Endothelial cell of umbilical vein (primary cell): ENCODE results near the gene ACP1. TPM values are rescaled to one million over a fixed set of nuclear protein-coding genes. Genes with fewer than 3 reads are reported as not detected.

Experiments
- BruUV-seq: library from RNA; stranded (reverse); fragments of 400-500 nt; replicated peaks from 2 replicates; lab custom pipeline; 2021; lab: Mats Ljungman, UMichigan
- CTCF ChIA-PET: fragments of 300-600, 350-600 bp; sonication (Branson Sonifier 250); formaldehyde crosslinking; loops from one replicate; lab custom pipeline; 2021; ENCODE audit warnings: antibody characterized with exemption, inconsistent platforms; lab: Charles Lee
- POLR2A ChIA-PET: fragments of 300-600, 350-600 bp; sonication (Branson Sonifier 250); formaldehyde crosslinking; loops from one replicate; lab custom pipeline; 2021; ENCODE audit warnings: antibody characterized with exemption, inconsistent platforms; lab: Charles Lee
- DNase-seq: peaks from one replicate; pipeline ENCODE4 v3.0.0-alpha.2; 2011; ENCODE audit warnings: low read depth, low spot score
- FAIRE-seq: peaks from 2 replicates; lab custom pipeline; 2011; peaks lifted over from hg19 to GRCh38; lab: Jason Lieb, UNC
- H2AFZ ChIP-seq: 2 replicates; pipeline ENCODE4 v1.6.0; 2012; ENCODE audit warnings: low read depth, low read length, control low read depth, inconsistent platforms
- H3K27ac ChIP-seq: 2 replicates; pipeline ENCODE4 v1.5.1; 2011; ENCODE audit warnings: low read depth, mild to moderate bottlenecking, control low read depth, low read length, moderate library complexity; ENCODE audit not compliant: insufficient read depth
- H3K27me3 ChIP-seq, 2 experiments: 2 replicates each; pipeline versions ENCODE4 v1.6.0 to v1.6.1; 2011; ENCODE audit warnings: low read length in 2 of 2, mixed read lengths in 1 of 2; ENCODE audit not compliant: control insufficient read depth in 2 of 2, insufficient read depth in 2 of 2
- H3K36me3 ChIP-seq, 2 experiments: 2 replicates in 1 of 2; 3 replicates in 1 of 2; pipeline ENCODE4 v1.5.1; 2011; ENCODE audit warnings: low read length in 2 of 2, mild to moderate bottlenecking in 1 of 2, moderate library complexity in 1 of 2; ENCODE audit not compliant: control insufficient read depth in 2 of 2, insufficient read depth in 2 of 2; ENCODE audit errors: extremely low read depth in 1 of 2
- H3K4me1 ChIP-seq: 3 replicates; pipeline ENCODE4 v1.5.1; 2011; ENCODE audit warnings: mild to moderate bottlenecking, low read length; ENCODE audit not compliant: control insufficient read depth, insufficient read depth; ENCODE audit errors: extremely low read depth
- H3K4me2 ChIP-seq: 2 replicates; pipeline ENCODE4 v1.6.1; 2011; ENCODE audit warnings: low read length, control low read depth, mixed read lengths; ENCODE audit not compliant: insufficient read depth
- H3K4me3 ChIP-seq, 3 experiments: fragments of 200-600 bp in 1 of 3; sonication (generic), shearing (Covaris generic) in 1 of 3; replicated peaks in 1 of 3; 2 replicates each; pipeline ENCODE4 v1.5.1; 2011 to 2016; ENCODE audit warnings: control low read depth in 3 of 3, low read length in 3 of 3, mild to moderate bottlenecking in 2 of 3, inconsistent platforms in 1 of 3, low read depth in 1 of 3, moderate library complexity in 1 of 3; ENCODE audit not compliant: insufficient read depth in 1 of 3
- H3K79me2 ChIP-seq: 2 replicates; pipeline ENCODE4 v1.6.0; 2012; ENCODE audit warnings: low read length, inconsistent platforms; ENCODE audit not compliant: control insufficient read depth, insufficient read depth
- H3K9ac ChIP-seq: replicated peaks from 2 replicates; pipeline ENCODE3; 2011; ENCODE audit warnings: low read length, control low read depth; ENCODE audit not compliant: insufficient read depth; ENCODE audit errors: extremely low read depth
- H3K9me1 ChIP-seq: replicated peaks from 3 replicates; pipeline ENCODE4 v1.6.0; 2011; ENCODE audit warnings: mild to moderate bottlenecking, low read length; ENCODE audit not compliant: control insufficient read depth, insufficient read depth; ENCODE audit errors: extremely low read depth
- H3K9me3 ChIP-seq: replicated peaks from 2 replicates; pipeline ENCODE4 v1.5.1; 2012; ENCODE audit warnings: low read length, inconsistent platforms; ENCODE audit not compliant: control insufficient read depth, insufficient read depth
- H4K20me1 ChIP-seq: replicated peaks from 2 replicates; pipeline ENCODE3; 2011; ENCODE audit warnings: mild to moderate bottlenecking, low read length; ENCODE audit not compliant: control insufficient read depth, insufficient read depth; ENCODE audit errors: extremely low read depth
- CTCF ChIP-seq, 2 donors: IDR thresholded peaks; 1 replicate in 1 of 2; 2 replicates in 1 of 2; pipeline ENCODE4 v1.5.1; 2011; ENCODE audit warnings: low read length in 2 of 2, mild to moderate bottlenecking in 2 of 2, moderate library complexity in 2 of 2, control low read depth in 1 of 2, inconsistent platforms in 1 of 2, low read depth in 1 of 2; ENCODE audit not compliant: insufficient read depth in 1 of 2; ENCODE audit errors: extremely low read depth in 1 of 2
- EZH2 ChIP-seq: IDR thresholded peaks from 2 replicates; pipeline ENCODE4 v1.6.1; 2012; ENCODE audit warnings: borderline replicate concordance, low read depth, mild to moderate bottlenecking, moderate library complexity, low read length, inconsistent platforms; ENCODE audit not compliant: severe bottlenecking
- FOS ChIP-seq: IDR thresholded peaks from 2 replicates; pipeline ENCODE4 v1.6.1; 2011; ENCODE audit warnings: mild to moderate bottlenecking, low read length, moderate library complexity, borderline replicate concordance; ENCODE audit not compliant: insufficient read depth
- GATA2 ChIP-seq: IDR thresholded peaks from 2 replicates; pipeline ENCODE4 v1.7.0; 2011; ENCODE audit warnings: low read depth, mild to moderate bottlenecking, moderate library complexity, mixed read lengths, low read length; ENCODE audit not compliant: insufficient read length, insufficient read depth
- JUN ChIP-seq: IDR thresholded peaks from 2 replicates; pipeline ENCODE4 v1.6.1; 2011; ENCODE audit warnings: borderline replicate concordance, low read depth; ENCODE audit not compliant: insufficient read length, insufficient read depth
- MAX ChIP-seq: IDR thresholded peaks from 2 replicates; pipeline ENCODE4 v1.6.1; 2011; ENCODE audit not compliant: insufficient read depth, insufficient read length
- MYC ChIP-seq: IDR thresholded peaks from one replicate; pipeline ENCODE4 v1.6.1; 2011; ENCODE audit warnings: mild to moderate bottlenecking, low read depth, low read length
- POLR2A ChIP-seq: IDR thresholded peaks from 2 replicates; pipeline ENCODE4 v1.6.1; 2012; ENCODE audit warnings: low read depth, mild to moderate bottlenecking, control low read depth, low read length
- POLR2AphosphoS5 ChIP-seq: IDR thresholded peaks from 2 replicates; pipeline ENCODE4 v1.6.1; 2012; ENCODE audit warnings: low read depth, mild to moderate bottlenecking, control low read depth, low read length, moderate library complexity; ENCODE audit not compliant: insufficient read depth
- dilution Hi-C: fragments of 300-500 bp; cut with MboI; formaldehyde crosslinking; loops from one replicate; pipeline ENCODE4 v1.15.0; 2019; ENCODE audit warnings: low sequenced_read_pairs; ENCODE audit not compliant: extremely low pct_ligation_motif_present
- intact Hi-C: fragments of 100-400 bp; cut with micrococcal nuclease; formaldehyde crosslinking; loops from one replicate; pipeline ENCODE4 v1.10.0; 2022
- polyA plus RNA-seq, 4 experiments: library from polyadenylated mRNA; depleted of rRNA in 3 of 4; stranded (reverse) in 3 of 4; unstranded in 1 of 4; fragments of >200 nt; gene quantifications; 2 replicates each; pipeline versions ENCODE4 v1.2.1 to v1.2.3, GENCODE V29; 2011 to 2012; ENCODE audit warnings: missing spikeins in 1 of 4
- total RNA-seq: library from RNA; stranded (reverse); gene quantifications from 2 replicates; pipeline ENCODE4 v1.2.3, GENCODE V29; 2021

ACP1 gene
- total and polyA plus RNA-seq, 2 donors (not counting 3 experiments of a cell fraction or from before 2014, with no cell fraction given): 63.4 to 80.2 TPM

DNA sequence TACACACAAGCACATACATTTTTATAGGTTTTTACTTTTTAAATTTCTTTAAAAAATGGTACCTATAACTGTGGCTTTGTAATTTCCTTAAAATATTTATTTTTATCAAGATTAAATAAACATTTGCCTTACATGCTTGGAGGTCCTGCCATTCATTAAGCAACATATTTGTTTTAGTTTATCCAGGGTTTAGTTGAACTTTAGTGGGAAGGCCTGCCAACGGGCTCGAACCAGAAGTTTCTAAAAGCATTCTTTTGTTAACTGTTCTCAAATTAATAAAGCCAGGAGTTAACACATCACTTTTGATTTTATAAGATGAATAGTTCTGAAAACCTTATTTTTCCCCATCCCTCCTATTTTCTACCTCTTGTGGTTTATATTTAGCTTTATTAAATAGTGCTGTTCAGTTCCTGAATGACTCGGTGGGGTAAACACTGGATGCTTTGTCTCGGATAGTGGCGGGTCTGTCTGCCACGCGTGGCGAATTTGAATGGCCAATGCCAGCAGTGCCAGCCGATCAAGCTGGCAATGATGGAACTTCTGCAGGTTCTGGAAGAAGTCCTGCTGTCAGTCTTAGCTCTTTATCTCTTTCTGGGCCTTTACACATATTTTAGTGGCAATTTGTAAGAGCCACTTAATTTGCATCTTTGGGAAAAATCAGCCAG lies 33.1 kb upstream of the ACP1 start:
- H3K9me1 ChIP-seq: no peaks in the 10 kb centered on the region
- no peak overlapping the region for H3K4me2 ChIP-seq
- DNase-seq (no peak), FAIRE-seq (no peak)
- H3K27me3 ChIP-seq: no peaks in the 10 kb centered on the region
- H2AFZ ChIP-seq: no peak overlapping the region
- intact Hi-C loops (no loop called here), dilution Hi-C loops (no loop called here)
- H3K9me3 ChIP-seq: no peaks in the 10 kb centered on the region
- CTCF ChIA-PET: no interaction called here
- POLR2A ChIA-PET: no interaction called here
- no peaks in the 10 kb centered on the region for H3K79me2 ChIP-seq
- no peaks in the 10 kb centered on the region for H4K20me1 ChIP-seq
- no peak overlapping the region for H3K9ac ChIP-seq
- no TSS peak for BruUV-seq
- no peaks in the 10 kb centered on the region for H3K36me3 ChIP-seq
- H3K4me3 ChIP-seq: no peak overlapping the region
- no peak overlapping the region for H3K27ac ChIP-seq
- TF ChIP-seq FOS: no peak
- TF ChIP-seq GATA2: no peak
- no peak for TF ChIP-seq MAX
- no peak for TF ChIP-seq POLR2AphosphoS5
- no peak for TF ChIP-seq CTCF (IDR thresholded peaks at IDR 0.05; ENCODE audit: extremely low read depth in 1 of 2, insufficient read depth in 1 of 2, low read depth in 1 of 2, low read length in 2 of 2)
- TF ChIP-seq JUN: no peak
- TF ChIP-seq POLR2A: no peak
- no peak for TF ChIP-seq EZH2
- no peak for TF ChIP-seq MYC
- H3K4me1 ChIP-seq: no peaks in the 10 kb centered on the region
